G401.6 (cell line): Measurements from ENCODE around the gene LUZP4.
"Not testable (repeated sequence)": the region's sequence is repeated elsewhere in the genome, so short reads cannot be mapped to it uniquely, and the experiment has no call there.

ENCODE experiments used
- FAIRE-seq: peaks from 2 replicates; lab custom pipeline; 2012; peaks lifted over from hg19 to GRCh38; lab: Jason Lieb, UNC

Gene LUZP4

GRCh38 chrX:115289465-115289864, at the start of gene LUZP4:
LUZP4 (plus strand) TSS chrX:115289715; CDS start chrX:115289760, 45 bp downstream.
- FAIRE-seq = no peak

DNA sequence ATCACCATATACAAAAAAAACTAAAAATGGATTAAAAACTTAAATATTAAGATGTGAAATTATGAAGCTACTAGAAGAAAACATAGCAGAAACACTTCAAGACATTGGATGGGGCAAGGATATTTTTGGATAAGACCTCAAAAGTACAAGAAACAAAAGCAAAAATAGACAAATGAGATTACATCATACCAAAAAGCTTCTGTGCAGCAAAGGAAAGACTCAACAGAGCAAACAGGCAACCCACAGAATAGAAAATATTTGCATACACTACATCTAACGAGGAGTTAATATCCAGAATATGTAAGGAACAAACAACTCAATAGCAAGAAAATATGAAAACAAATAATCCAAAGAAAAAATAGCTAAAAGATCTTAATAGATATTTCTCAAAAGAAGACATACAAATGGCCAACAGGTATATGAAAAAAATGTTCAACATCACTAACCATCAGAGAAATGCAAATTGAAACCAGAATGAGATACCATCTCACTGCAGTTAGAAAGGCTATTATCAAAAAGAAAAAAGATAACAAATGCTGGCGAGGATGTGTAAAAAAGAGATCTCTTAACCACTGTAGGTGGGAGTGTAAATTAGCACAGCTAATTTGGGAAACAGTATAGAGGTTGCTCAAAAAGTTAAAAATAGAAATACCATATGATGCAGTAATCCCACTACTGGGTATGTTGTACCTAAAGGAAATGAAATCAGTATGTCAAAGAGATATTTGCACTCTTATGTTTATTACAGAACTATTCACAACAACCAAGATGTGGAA, 37.9 kb upstream of the LUZP4 start:
- FAIRE-seq = no peak

DNA sequence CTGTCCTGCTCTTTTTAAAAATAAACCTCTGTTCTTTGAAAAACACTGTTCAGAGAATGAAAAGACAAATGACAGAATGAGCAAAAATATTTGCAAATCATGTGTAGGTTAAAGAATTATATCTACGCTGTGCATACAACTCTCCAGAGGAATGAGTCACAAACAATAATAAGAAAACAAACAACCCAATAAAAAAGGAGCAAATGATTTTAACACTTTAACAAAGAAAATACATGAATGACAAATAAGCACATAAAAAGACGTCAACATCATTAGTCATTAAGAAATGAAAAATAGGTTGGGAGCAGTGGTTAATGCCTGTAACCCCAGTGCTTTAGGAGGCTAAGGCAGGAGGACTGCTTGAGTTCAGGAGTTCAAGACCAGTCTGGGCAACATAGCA, 34.5 kb upstream of the LUZP4 start:
- no peak for FAIRE-seq

DNA sequence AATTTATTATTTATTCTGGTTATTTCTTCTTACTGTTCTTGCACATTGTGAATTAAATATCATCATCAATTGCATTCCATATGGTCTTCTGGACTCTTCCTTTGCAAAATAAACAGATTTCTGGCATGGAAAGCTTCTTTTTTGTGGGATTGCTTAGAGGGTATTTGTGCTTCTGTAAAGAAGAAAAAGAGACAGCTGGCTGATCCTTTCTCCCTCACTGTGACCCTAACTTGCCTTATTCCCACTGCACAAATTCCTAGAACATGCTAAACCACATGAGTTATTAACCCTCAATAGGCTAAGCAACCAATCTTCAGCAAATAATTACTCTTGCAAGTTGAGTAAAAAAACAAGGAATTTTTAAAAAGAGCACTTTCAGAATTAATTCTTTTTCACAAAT, 31.8 kb upstream of the LUZP4 start:
- no peak for FAIRE-seq

- no peak for FAIRE-seq
Measured at GRCh38 chrX:115259238-115259875, 30.2 kb upstream of the LUZP4 start.

GRCh38 chrX:115260330-115260729, 29.2 kb upstream of the LUZP4 start:
- FAIRE-seq = no peak

- FAIRE-seq = no peak
Measured at GRCh38 chrX:115261148-115261547, 28.4 kb upstream of the LUZP4 start.

DNA sequence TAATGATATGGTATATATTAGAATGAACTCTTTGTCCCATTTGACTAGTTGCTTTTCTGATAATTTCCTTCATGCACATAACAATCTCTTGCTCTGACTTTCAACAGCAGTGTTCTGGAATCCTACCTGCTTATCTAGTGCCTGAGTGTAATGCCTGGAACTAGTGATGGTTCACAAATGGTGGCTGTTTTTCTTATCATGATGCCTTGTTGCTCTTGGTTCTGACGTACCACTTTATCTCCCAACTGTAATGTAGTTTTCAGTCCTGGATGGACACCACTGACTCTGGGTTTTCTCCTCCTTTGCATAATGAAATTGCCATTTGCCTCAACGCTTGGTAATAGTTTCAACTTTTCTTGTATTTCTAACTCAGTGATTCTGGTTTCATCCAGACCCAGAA, 25.5 kb upstream of the LUZP4 start:
- FAIRE-seq = no peak

GRCh38 chrX:115266300-115266699, 23.2 kb upstream of the LUZP4 start:
- no peak for FAIRE-seq

DNA sequence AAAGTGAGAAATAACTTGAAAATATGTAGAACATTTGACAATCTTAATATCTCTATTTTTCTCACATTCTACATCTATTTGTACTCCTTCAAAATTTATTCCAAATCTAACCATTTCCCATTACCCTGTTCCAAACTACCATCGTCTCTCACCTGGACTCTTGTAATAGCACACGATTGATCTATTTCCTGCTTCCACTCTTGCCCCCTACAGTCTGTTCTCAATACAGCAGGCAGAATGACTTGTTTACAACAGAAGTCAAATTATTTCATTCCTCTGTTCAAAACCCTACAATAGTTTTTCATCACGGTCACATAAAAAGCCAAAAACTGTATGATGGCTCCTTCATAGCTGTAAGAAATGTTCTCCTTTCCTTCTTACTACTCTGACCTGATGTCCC, 21.1 kb upstream of the LUZP4 start:
- peak; percentile 19 for FAIRE-seq

DNA sequence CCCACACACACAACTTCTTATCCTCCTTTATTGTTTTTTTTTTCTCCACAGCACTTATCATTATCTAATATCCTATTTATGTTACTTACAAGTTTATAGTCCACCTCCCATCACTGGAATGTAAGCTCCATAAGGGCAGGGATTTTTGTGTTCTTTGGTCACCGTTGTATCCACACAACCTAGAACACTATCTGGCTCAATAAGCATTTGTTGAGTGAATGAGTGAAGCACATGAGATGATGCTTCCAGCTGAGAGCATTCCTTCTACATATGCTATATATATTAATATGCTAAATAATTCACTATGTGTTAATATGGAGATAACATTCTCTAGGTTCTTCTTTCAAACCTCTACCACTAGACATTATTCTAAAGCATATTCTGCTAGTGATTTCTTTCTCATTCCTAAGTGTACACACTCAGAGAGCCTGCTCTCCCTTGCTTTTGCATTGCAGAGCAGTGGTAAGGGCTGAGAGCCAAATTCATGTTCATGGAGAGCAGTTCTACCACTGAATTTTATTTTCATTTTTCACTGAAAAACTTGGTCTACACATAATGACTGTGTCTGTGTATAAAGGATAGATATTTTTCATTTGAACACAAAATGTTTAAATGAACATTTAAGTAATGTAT, 20.3 kb upstream of the LUZP4 start:
- no peak for FAIRE-seq

DNA sequence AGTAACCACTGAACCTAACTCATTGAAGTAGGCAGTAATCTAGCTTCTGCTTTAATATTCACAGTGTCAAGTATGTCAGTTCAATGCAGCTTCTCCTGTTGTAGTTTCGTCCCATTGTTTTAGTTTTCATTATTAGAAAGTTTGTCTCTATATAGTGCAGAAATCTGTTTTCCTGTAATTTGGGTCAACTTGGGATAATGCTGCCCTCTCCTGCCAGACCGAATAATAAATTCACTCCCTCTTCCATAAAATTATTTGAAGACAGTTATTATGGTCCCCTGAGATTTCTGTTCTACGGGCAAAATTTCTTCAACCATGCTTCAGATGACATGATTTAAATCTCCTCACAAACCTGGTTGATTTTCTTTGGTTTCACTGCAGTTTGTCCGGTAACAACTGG, 4.6 kb upstream of the LUZP4 start:
- no peak for FAIRE-seq

DNA sequence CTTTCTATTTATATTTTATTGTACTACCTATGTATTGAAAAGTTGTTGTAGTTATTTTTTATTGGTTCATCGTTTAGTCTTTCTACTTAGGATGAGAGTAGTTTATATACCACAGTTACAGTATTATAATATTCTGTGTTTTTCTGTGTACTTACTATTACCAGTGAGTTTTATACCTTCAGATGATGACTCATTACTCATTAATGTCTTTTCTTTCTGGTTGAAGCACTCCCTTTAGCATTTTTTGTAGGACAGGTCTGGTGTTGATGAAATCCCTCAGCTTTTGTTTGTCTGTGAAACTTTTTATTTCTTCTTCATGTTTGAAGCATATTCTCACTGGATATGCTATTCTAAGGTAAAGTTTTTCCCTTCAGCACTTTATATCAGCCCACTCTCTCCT, 7.7 kb downstream of the LUZP4 start:
- FAIRE-seq = no peak

DNA sequence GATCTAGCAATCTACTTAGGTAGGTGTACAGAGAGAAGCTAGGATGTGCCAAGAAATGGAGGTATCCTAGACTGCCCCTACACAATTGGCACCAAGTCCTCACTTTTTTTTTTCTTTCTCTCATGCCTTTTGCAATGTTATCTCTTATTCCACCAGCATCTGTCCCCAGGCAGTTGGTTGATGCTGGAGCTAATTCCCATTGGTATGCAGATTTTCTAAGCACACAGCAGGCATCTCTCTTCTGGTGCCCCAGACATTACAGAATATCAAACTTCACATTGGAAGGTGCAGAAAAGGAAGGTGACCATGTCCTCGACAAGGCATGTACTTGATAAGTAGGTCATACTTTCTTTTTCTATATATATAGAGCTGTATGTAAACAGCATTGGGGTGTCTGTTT, 21.6 kb downstream of the LUZP4 start:
- no peak for FAIRE-seq

- no peak for FAIRE-seq
Measured at GRCh38 chrX:115311601-115312001, 22.1 kb downstream of the LUZP4 start.

DNA sequence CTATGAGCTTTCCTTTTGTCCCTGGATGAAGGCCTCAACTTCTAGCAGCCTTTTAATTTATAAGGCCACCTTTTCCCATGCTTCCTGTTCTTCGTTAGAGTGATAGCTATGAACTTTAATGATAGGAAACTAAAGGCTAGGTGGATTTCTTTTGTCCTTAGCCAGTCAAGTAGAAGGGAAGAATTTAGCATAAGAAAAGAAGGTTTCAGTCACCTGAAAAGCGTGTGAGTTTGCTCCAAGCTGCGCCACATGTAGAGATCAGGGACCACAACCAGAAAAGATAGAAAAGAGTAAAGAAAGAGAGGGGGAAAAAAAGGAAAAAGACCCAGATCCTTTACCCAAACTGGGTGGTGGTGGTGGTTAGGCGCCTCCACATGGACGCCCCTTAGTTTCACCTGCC, 28.6 kb downstream of the LUZP4 start:
- no peak for FAIRE-seq

GRCh38 chrX:115322375-115322774, 32.9 kb downstream of the LUZP4 start:
- no peak for FAIRE-seq

DNA sequence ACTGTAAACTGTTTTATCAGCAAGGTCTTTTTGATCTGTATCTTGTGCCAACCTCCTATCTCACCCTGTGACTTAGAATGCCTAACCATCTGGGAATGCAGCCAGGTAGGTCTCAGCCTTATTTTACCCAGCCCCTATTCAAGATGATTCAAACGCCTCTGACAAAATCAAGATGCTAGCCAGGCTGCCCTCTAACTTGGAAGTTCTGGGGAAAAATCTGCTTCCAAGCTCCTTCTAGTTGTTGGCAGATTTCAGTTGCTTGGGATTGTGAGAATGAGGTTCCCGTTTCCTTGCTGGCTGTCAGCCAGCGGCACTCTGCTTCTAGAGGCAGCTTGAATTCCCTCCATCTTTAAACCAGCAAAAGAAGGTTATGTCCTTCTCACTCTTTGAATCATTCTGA, 34.7 kb downstream of the LUZP4 start:
- no peak for FAIRE-seq

DNA sequence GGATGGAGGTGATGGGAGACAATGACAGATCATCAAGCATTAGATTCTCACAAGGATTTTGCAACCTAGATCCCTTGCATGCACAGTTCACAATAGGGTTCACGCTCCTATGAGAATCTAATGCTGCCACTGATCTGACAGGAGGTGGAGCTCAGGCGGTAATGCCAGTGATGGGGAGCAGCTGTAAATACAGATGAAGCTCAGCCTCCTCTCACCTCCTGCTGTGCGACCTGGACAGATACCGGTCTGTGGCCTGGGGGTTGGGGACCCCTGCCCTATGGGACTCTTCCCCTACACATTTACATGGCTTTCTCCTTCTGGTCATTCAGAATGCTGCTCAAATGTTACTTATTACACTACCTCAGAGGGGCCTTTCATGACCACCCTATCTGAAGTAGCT, 39.8 kb downstream of the LUZP4 start:
- not testable (repeated sequence) for FAIRE-seq

DNA sequence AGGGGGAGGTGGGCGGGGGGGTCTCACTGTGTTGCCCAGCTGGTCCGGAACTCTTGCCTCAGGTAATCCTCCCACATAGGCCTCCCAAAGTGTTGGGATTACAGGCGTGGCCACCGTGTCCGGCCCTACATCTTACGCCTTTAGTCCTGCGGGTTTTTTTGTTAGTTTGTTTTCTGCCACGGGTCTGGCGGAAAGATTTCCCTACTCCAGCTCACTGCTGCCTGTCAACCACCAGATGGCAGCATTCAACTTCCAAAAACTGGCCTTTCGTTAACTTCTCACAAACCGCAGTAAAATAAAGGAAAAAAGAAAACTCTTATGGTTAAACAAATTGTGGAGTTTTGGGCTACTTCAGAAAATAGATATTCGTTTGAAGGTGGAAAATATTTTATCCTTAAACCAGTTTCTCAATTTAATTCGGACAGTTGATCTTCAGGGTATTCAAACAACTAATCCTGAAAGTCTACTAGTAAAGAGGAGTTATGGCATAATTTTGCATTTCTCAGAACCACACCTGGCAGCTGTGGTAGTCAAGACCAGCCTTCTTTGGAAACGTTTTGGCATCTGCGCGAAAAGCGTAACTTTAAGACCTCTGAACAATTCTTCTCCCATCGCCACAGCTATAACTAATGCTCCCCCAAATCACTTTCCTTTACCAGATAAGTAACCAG, 41.1 kb downstream of the LUZP4 start:
- peak; percentile 96 for FAIRE-seq

DNA sequence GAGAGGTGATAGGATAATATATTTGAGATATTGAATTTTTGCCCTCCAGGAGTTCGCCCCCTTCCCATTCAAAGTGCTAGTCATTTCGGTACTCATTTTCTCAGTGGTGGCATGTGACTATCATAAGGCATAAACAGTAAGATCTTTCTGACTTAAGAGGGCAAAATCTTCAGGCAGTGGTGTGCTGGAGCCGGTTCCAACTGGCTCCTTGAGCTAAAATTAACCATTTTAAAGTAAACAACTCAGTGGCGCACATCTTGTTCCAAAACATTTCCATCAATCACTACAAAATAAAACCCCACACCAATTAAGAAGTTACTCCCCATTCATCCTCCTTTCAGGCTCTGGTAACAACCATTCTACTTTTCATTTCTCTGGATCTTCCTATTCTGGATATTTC, 43.3 kb downstream of the LUZP4 start:
- no peak for FAIRE-seq

DNA sequence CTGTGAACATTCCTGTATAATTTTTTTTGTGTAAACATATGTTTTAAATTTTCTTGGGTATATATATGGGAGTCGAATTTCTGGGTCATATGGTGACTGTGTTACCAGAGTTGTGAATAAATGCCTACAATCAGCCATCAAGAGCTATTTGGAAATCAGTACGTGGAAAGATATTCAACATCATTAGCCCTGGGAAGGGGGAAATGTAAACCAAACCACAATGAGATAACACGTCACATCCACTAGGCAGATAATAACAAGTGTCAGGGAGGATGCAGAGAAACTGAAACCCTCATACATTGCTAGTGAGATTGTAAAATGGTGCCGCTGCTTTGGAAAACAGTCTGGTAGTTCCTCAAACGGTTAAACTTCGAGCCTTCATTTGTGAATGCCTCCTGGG, 43.9 kb downstream of the LUZP4 start:
- no peak for FAIRE-seq

GRCh38 chrX:115337491-115338144, 48.1 kb downstream of the LUZP4 start:
- FAIRE-seq = no peak
